ENCODE measurements around the gene MYORG. TPM values are rescaled to one million over a fixed set of nuclear protein-coding genes. Genes with fewer than 3 reads are reported as not detected.

MYORG gene
- total RNA-seq, 1 experiment from 2014 or later, result 11.5 TPM

DNA sequence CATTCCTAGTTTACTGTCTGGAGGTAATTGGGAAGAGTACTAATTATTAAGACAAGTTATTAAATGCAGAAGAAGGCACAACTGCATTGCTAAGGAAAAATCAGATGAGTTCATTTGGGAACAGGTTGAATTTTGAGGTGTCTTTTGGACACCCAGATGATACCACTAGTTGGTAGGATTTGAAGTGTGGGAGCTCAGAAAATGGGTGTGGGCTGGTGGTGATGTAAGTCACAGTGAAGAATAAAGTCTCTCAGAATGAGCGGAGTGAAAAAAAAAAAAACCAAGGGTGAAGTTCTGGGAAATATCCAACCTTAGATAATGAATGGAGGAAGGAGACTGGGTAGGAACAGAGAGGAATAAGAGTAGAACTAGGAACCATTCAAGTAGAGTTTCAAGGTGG is 35.6 kb upstream of the MYORG start:
- no TSS peak for BruUV-seq (replicated peaks)
- no peak overlapping the region for H3K27ac Mint-ChIP-seq (ENCODE audit: unreplicated experiment)
- H3K4me3 Mint-ChIP-seq (ENCODE audit: low read depth, unreplicated experiment), result no peak overlapping the region
- DNase-seq, result no peak
- no peaks in the 10 kb centered on the region for H3K36me3 Mint-ChIP-seq (ENCODE audit: insufficient read depth, unreplicated experiment)
- TF ChIP-seq, protein P1, sequence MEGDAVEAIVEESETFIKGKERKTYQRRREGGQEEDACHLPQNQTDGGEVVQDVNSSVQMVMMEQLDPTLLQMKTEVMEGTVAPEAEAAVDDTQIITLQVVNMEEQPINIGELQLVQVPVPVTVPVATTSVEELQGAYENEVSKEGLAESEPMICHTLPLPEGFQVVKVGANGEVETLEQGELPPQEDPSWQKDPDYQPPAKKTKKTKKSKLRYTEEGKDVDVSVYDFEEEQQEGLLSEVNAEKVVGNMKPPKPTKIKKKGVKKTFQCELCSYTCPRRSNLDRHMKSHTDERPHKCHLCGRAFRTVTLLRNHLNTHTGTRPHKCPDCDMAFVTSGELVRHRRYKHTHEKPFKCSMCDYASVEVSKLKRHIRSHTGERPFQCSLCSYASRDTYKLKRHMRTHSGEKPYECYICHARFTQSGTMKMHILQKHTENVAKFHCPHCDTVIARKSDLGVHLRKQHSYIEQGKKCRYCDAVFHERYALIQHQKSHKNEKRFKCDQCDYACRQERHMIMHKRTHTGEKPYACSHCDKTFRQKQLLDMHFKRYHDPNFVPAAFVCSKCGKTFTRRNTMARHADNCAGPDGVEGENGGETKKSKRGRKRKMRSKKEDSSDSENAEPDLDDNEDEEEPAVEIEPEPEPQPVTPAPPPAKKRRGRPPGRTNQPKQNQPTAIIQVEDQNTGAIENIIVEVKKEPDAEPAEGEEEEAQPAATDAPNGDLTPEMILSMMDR (IDR thresholded peaks at IDR 0.05; ENCODE audit: unreplicated experiment), result no peak
- CTCF ChIA-PET, result no interaction called here
- H3K4me1 Mint-ChIP-seq (ENCODE audit: low read depth, unreplicated experiment), result no peaks in the 10 kb centered on the region
- no peaks in the 10 kb centered on the region for H3K9me3 Mint-ChIP-seq (ENCODE audit: low read depth, unreplicated experiment)
- H3K27me3 Mint-ChIP-seq (ENCODE audit: unreplicated experiment), result no peaks in the 10 kb centered on the region
- intact Hi-C loops (cut with micrococcal nuclease; ENCODE audit: unreplicated experiment), result no loop called here

DNA sequence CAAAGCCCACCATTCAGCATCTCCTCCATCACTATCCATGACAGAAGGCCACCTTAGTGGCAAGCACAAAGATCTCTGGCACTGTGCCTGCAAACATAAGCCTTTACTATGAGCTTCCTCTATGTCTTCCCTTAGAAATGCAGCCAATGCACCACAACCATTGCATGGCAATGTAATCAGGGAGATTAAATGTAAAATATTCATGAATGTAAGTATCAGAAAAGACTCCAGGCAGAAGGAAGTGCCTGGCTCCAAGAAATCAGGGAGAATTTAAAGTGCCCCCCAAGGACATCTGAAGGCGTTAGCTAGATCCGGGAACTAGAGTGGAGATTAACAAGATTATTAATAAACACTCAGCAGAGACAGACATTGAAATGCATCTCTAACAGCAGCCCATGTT is 32.5 kb upstream of the MYORG start:
- Mint-ChIP-seq H3K9me3 (ENCODE audit: low read depth, unreplicated experiment) (no peaks in the 10 kb centered on the region), H3K36me3 (ENCODE audit: insufficient read depth, unreplicated experiment) (no peaks in the 10 kb centered on the region), H3K27ac (ENCODE audit: unreplicated experiment) (no peak overlapping the region), H3K27me3 (ENCODE audit: unreplicated experiment) (no peaks in the 10 kb centered on the region), H3K4me3 (ENCODE audit: low read depth, unreplicated experiment) (no peak overlapping the region), H3K4me1 (ENCODE audit: low read depth, unreplicated experiment) (no peaks in the 10 kb centered on the region)
- DNase-seq, result no peak
- intact Hi-C loops (cut with micrococcal nuclease; ENCODE audit: unreplicated experiment), result loop anchor here (10.0 kb wide), 1 partner anchor 186 kb away; no protein-coding TSS in a partner anchor
- CTCF ChIA-PET, result no interaction called here
- TF ChIP-seq, protein P1 (IDR thresholded peaks at IDR 0.05; ENCODE audit: unreplicated experiment), result no peak
- no TSS peak for BruUV-seq (replicated peaks)

DNA sequence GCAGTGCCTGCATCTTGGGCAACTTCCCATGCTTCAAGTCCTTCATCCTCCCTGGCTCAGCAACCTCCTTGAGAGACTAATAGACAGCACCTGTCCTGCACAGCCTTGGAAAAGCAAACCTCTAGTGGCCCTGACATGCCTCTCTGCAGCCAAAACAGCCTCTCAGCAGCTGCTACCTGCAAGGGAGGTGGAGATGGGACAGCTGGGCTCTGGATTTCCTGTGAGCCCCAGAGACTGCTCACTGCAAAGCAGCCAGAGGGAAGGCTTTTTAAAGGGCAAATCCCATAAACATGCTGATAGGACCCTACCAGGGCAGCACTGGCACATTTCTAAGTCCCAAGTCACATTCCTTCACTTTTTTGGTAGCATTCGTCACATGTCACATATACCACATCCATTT is 31.5 kb upstream of the MYORG start:
- Mint-ChIP-seq H3K27ac (ENCODE audit: unreplicated experiment) (no peak overlapping the region), H3K36me3 (ENCODE audit: insufficient read depth, unreplicated experiment) (no peaks in the 10 kb centered on the region), H3K4me3 (ENCODE audit: low read depth, unreplicated experiment) (no peak overlapping the region), H3K4me1 (ENCODE audit: low read depth, unreplicated experiment) (no peaks in the 10 kb centered on the region), H3K9me3 (ENCODE audit: low read depth, unreplicated experiment) (no peaks in the 10 kb centered on the region), H3K27me3 (ENCODE audit: unreplicated experiment) (no peaks in the 10 kb centered on the region)
- TF ChIP-seq, protein P1 (IDR thresholded peaks at IDR 0.05; ENCODE audit: unreplicated experiment), result no peak
- CTCF ChIA-PET, result no interaction called here
- BruUV-seq (replicated peaks), result no TSS peak
- intact Hi-C loops (cut with micrococcal nuclease; ENCODE audit: unreplicated experiment), result loop anchor here (10.0 kb wide), 1 partner anchor 187 kb away; no protein-coding TSS in a partner anchor
- DNase-seq, result no peak

GRCh38 chr9:34406219-34406618 is 29.5 kb upstream of the MYORG start:
- H3K36me3 Mint-ChIP-seq (ENCODE audit: insufficient read depth, unreplicated experiment), result no peaks in the 10 kb centered on the region
- H3K4me1 Mint-ChIP-seq (ENCODE audit: low read depth, unreplicated experiment), result no peaks in the 10 kb centered on the region
- CTCF ChIA-PET, result no interaction called here
- no TSS peak for BruUV-seq (replicated peaks)
- no peak overlapping the region for H3K27ac Mint-ChIP-seq (ENCODE audit: unreplicated experiment)
- TF ChIP-seq, protein P1 (IDR thresholded peaks at IDR 0.05; ENCODE audit: unreplicated experiment), result no peak
- no peaks in the 10 kb centered on the region for H3K9me3 Mint-ChIP-seq (ENCODE audit: low read depth, unreplicated experiment)
- H3K27me3 Mint-ChIP-seq (ENCODE audit: unreplicated experiment), result no peaks in the 10 kb centered on the region
- intact Hi-C loops (cut with micrococcal nuclease; ENCODE audit: unreplicated experiment), result loop anchor here (10.0 kb wide), 1 partner anchor 189 kb away; no protein-coding TSS in a partner anchor
- no peak for DNase-seq
- no peak overlapping the region for H3K4me3 Mint-ChIP-seq (ENCODE audit: low read depth, unreplicated experiment)

Data from Calu3 (cell line).